Measurements from ENCODE around the gene SLC46A2. TPM values are rescaled to one million over a fixed set of nuclear protein-coding genes. Genes with fewer than 3 reads are reported as not detected.

Gene SLC46A2
- total RNA-seq, 1 experiment from 2014 or later: not detected

DNA sequence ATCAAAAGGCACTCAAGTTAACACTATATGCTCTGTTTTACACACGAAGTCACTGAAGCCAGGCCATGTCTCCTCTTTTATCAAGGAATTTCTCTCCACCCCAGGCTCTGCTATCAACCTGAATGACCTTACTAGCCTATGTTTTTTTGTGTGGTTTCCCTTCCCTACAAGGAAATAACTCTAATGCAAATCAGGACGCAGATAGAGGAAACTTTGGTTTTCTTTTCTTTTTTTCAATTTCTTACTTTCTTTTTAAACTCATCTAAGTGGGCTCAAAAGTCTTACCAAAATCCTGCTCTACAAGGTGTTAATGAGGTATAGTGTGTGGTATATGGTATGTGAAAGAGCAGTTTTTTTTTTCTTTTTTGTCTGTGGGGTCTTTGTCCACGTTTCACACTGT, 5.5 kb upstream of the SLC46A2 start:
- Histone ChIP-seq H3K4me1 (ENCODE audit: insufficient read depth, low read length, poor library complexity, severe bottlenecking) (no peaks in the 10 kb centered on the region), H3K27ac (ENCODE audit: low read depth, low read length, poor library complexity, severe bottlenecking) (no peak overlapping the region), H3K4me3 (ENCODE audit: low read depth, low read length, poor library complexity, severe bottlenecking) (no peak overlapping the region), H3K36me3 (ENCODE audit: insufficient read depth, low read length, poor library complexity, severe bottlenecking) (no peaks in the 10 kb centered on the region), H3K9me3 (ENCODE audit: low read depth, low read length, poor library complexity, severe bottlenecking) (no peaks in the 10 kb centered on the region), H3K27me3 (replicated peaks; ENCODE audit: insufficient read depth, low read depth, low read length, poor library complexity) (peaks cover 38% of the 10 kb centered on the region)
- intact Hi-C loops (cut with micrococcal nuclease; ENCODE audit: unreplicated experiment): no loop called here
- ChIA-PET POLR2A (ENCODE audit: low non-redundant PET) (no interaction called here), CTCF (no interaction called here)
- no peak for TF ChIP-seq EZH2 (IDR thresholded peaks at IDR 0.05; ENCODE audit: borderline replicate concordance, low read depth, low read length, poor library complexity, severe bottlenecking)
- TF ChIP-seq, protein P1, sequence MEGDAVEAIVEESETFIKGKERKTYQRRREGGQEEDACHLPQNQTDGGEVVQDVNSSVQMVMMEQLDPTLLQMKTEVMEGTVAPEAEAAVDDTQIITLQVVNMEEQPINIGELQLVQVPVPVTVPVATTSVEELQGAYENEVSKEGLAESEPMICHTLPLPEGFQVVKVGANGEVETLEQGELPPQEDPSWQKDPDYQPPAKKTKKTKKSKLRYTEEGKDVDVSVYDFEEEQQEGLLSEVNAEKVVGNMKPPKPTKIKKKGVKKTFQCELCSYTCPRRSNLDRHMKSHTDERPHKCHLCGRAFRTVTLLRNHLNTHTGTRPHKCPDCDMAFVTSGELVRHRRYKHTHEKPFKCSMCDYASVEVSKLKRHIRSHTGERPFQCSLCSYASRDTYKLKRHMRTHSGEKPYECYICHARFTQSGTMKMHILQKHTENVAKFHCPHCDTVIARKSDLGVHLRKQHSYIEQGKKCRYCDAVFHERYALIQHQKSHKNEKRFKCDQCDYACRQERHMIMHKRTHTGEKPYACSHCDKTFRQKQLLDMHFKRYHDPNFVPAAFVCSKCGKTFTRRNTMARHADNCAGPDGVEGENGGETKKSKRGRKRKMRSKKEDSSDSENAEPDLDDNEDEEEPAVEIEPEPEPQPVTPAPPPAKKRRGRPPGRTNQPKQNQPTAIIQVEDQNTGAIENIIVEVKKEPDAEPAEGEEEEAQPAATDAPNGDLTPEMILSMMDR (conservative IDR thresholded peaks at IDR 0.05; ENCODE audit: low read depth, low read length): no peak
- no peak for DNase-seq (ENCODE audit: low spot score)
- no TSS peak for BruUV-seq (replicated peaks)

DNA sequence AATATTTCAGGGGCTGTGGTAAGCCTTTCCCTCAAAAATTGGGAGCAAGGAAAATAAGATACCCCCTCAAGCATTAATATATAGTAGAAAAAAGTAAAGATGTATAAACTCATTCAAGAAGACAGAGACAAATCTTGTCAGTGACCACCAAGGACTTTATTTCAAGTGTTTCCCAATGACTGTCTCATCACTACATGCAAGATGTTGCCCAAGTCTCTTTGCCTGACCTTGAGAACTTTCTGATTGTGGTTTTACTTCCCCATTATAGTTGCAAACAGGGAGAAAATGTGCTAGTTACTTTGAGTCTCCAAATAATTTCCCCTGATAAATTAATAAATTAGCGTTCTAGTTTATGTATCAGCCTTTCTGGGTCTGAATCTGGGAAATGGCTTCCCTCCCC, 4.0 kb upstream of the SLC46A2 start:
- CTCF ChIA-PET: no interaction called here

DNA sequence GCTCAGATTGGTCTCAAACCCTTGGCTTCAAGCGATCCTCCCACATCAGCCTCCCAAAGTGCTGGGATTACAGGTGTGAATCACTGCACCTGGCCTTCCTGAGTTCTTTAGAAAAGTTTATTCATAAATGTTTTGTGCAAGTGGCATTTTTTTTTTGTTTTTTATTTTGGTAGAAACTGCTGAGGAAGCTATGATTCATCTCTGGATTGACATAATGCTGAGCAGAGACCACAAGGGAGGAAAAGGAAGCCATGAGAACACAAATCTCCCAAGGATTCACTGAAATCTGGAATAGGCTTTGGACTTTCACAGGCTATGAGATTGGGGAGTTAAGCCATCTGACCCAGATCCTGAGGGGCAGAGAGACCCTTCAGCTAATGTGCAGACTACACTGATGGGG, 3.4 kb upstream of the SLC46A2 start:
- intact Hi-C loops (cut with micrococcal nuclease; ENCODE audit: unreplicated experiment): no loop called here

More for the DNA sequence above, 4.0 kb upstream of the SLC46A2 start:
- POLR2A ChIA-PET (ENCODE audit: low non-redundant PET): no interaction called here
- H3K36me3 ChIP-seq (ENCODE audit: insufficient read depth, low read length, poor library complexity, severe bottlenecking): no peaks in the 10 kb centered on the region
- no peak overlapping the region for H3K27ac ChIP-seq (ENCODE audit: low read depth, low read length, poor library complexity, severe bottlenecking)
- no peaks in the 10 kb centered on the region for H3K4me1 ChIP-seq (ENCODE audit: insufficient read depth, low read length, poor library complexity, severe bottlenecking)
- intact Hi-C loops (cut with micrococcal nuclease; ENCODE audit: unreplicated experiment): no loop called here
- peaks cover 50% of the 10 kb centered on the region for H3K27me3 ChIP-seq (replicated peaks; ENCODE audit: insufficient read depth, low read depth, low read length, poor library complexity)
- BruUV-seq (replicated peaks): no TSS peak
- no peak overlapping the region for H3K4me3 ChIP-seq (ENCODE audit: low read depth, low read length, poor library complexity, severe bottlenecking)
- no peak for DNase-seq (ENCODE audit: low spot score)
- no peaks in the 10 kb centered on the region for H3K9me3 ChIP-seq (ENCODE audit: low read depth, low read length, poor library complexity, severe bottlenecking)
- no peak for TF ChIP-seq EZH2 (IDR thresholded peaks at IDR 0.05; ENCODE audit: borderline replicate concordance, low read depth, low read length, poor library complexity, severe bottlenecking)
- TF ChIP-seq, protein P1 (conservative IDR thresholded peaks at IDR 0.05; ENCODE audit: low read depth, low read length): no peak

More for the DNA sequence above, 3.4 kb upstream of the SLC46A2 start:
- DNase-seq (ENCODE audit: low spot score): no peak
- Histone ChIP-seq H3K4me3 (ENCODE audit: low read depth, low read length, poor library complexity, severe bottlenecking) (no peak overlapping the region), H3K27me3 (replicated peaks; ENCODE audit: insufficient read depth, low read depth, low read length, poor library complexity) (peaks cover 44% of the 10 kb centered on the region), H3K9me3 (ENCODE audit: low read depth, low read length, poor library complexity, severe bottlenecking) (no peaks in the 10 kb centered on the region), H3K4me1 (ENCODE audit: insufficient read depth, low read length, poor library complexity, severe bottlenecking) (no peaks in the 10 kb centered on the region), H3K27ac (ENCODE audit: low read depth, low read length, poor library complexity, severe bottlenecking) (no peak overlapping the region), H3K36me3 (ENCODE audit: insufficient read depth, low read length, poor library complexity, severe bottlenecking) (no peaks in the 10 kb centered on the region)
- ChIA-PET POLR2A (ENCODE audit: low non-redundant PET) (no interaction called here), CTCF (no interaction called here)
- TF ChIP-seq, protein P1 (conservative IDR thresholded peaks at IDR 0.05; ENCODE audit: low read depth, low read length): no peak
- no peak for TF ChIP-seq EZH2 (IDR thresholded peaks at IDR 0.05; ENCODE audit: borderline replicate concordance, low read depth, low read length, poor library complexity, severe bottlenecking)
- BruUV-seq (replicated peaks): no TSS peak
